Mucosa of gallbladder (tissue), 1 donor: Measurements from ENCODE around the gene LHX8. TPM values are rescaled to one million over a fixed set of nuclear protein-coding genes. Genes with fewer than 3 reads are reported as not detected.

ENCODE experiments used
- DNase-seq: peaks from one replicate; pipeline ENCODE4 v3.0.0-alpha.2; 2020; ENCODE audit warnings: low spot score
- total RNA-seq: library from RNA; stranded (reverse); gene quantifications from one replicate; pipeline ENCODE4 v1.2.1, GENCODE V29; 2021
- donor health status: DM: no; HTN: no; CAD: no.

Gene LHX8
- total RNA-seq, 1 donor from 2014 or later, result 0.83 TPM

DNA sequence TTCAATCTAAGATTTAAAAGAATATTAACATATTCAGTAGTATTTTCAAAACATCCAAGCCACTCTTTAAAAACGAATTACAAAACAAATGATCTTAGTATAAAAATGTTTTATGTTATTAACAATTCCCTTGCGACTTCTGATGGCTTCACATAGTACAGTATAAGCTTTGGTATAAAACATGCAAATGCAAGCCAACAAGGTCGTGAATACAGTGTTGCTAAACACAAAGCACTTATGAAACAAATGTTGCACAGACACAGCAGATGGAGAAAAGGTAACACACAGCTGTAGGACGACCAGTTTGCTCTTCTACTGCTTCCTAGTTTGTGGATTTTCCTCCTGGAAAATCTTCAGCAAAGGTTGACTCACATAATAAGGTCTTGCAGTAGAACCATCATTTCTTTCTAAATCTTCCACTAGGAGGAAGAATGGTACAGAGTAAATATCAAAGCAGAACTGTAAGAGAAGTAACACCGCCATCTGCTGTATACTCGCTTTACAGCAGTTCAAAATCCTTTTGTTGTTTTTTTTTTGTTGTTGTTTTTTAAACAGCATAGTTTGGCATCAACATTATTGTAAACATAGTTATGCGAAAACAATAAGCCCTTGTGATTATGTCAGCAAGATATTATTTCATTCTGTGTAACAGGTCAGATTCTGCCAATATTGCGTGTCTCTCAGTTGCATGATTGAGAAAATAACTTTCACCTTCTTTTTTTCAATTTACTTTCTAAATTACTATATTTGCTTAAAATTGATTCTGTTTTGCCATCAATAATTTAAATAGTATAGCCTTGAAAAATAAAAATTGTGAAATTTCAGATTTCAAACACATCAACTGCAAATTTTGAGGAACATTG lies 69.5 kb downstream of the LHX8 start:
- no peak for DNase-seq

DNA sequence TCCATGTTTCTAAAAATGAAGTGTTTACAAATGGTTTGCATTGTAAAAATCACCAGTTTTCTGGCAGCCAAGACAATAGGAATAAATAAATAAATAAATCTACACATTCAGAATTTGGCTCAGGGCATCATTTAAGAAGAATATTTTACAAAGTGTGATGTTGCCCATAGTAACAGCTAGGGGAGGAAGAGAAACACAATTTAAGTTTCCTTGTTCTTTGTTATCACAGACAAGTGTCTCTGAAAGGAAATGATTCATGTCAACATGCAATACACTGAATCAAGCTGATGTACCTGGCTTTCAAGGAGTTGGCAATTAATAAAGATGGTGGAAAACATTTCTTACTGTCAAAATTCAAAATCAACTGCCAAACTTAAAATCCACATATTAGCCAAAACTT lies 74.7 kb downstream of the LHX8 start:
- DNase-seq, result no peak
